Mesothelial cell of epicardium (in vitro differentiated cells): Measurements from ENCODE around the gene NDUFS8. TPM values are rescaled to one million over a fixed set of nuclear protein-coding genes. Genes with fewer than 3 reads are reported as not detected.

Experiments used
- DNase-seq, 2 experiments: peaks; one replicate each; pipeline ENCODE4 v3.0.0; 2021; ENCODE audit warnings: low spot score in 2 of 2; ENCODE audit not compliant: unreplicated experiment in 2 of 2
- H3K27ac Mint-ChIP-seq: 2 replicates; pipeline ENCODE4 v1.8.0; 2021; ENCODE audit warnings: mixed read lengths
- H3K27me3 Mint-ChIP-seq: 2 replicates; pipeline ENCODE4 v1.8.0; 2021; ENCODE audit warnings: low read depth, mixed read lengths
- H3K36me3 Mint-ChIP-seq: 2 replicates; pipeline ENCODE4 v1.8.0; 2021; ENCODE audit warnings: mixed read lengths
- H3K4me1 Mint-ChIP-seq: 2 replicates; pipeline ENCODE4 v1.8.0; 2021; ENCODE audit warnings: mixed read lengths
- H3K4me3 Mint-ChIP-seq: 2 replicates; pipeline ENCODE4 v1.8.0; 2021; ENCODE audit warnings: mild to moderate bottlenecking, moderate library complexity, mixed read lengths
- H3K9me3 Mint-ChIP-seq: 2 replicates; pipeline ENCODE4 v1.8.0; 2021; ENCODE audit warnings: mixed read lengths
- CTCF ChIP-seq: fragments of 200-600 bp; sonication (generic); IDR thresholded peaks from one replicate; pipeline ENCODE4 v1.5.0; 2021; ENCODE audit warnings: antibody characterized with exemption; ENCODE audit not compliant: unreplicated experiment
- total RNA-seq: library from RNA; stranded (reverse); gene quantifications from 3 replicates; pipeline ENCODE4 v1.2.1, GENCODE V29; 2021

Gene NDUFS8
- total RNA-seq, 1 donor from 2014 or later, result 132 TPM

- Mint-ChIP-seq H3K27me3 (no peaks in the 10 kb centered on the region), H3K27ac (no peak overlapping the region)
- no peak for DNase-seq
These were observed 5.4 kb upstream of the NDUFS8 start for GRCh38 chr11:68025047-68025446.

GRCh38 chr11:68026391-68027105, 3.9 kb upstream of the NDUFS8 start:
- Mint-ChIP-seq H3K36me3 (peaks cover 25% of the 10 kb centered on the region), H3K9me3 (peaks cover 18% of the 10 kb centered on the region), H3K4me1 (peaks cover 23% of the 10 kb centered on the region), H3K27ac (no peak overlapping the region), H3K27me3 (no peaks in the 10 kb centered on the region), H3K4me3 (no peak overlapping the region)
- no peak for DNase-seq
- no peak for TF ChIP-seq CTCF

More at GRCh38 chr11:68025047-68025446, 5.4 kb upstream of the NDUFS8 start:
- Mint-ChIP-seq H3K9me3 (peaks cover 18% of the 10 kb centered on the region), H3K4me3 (no peak overlapping the region), H3K36me3 (peaks cover 25% of the 10 kb centered on the region), H3K4me1 (peaks cover 24% of the 10 kb centered on the region)
- no peak for TF ChIP-seq CTCF

GRCh38 chr11:68027667-68028066, 2.8 kb upstream of the NDUFS8 start:
- H3K4me1 Mint-ChIP-seq, result peaks cover 26% of the 10 kb centered on the region
- H3K27ac Mint-ChIP-seq, result no peak overlapping the region
- no peak overlapping the region for H3K4me3 Mint-ChIP-seq
- peaks cover 18% of the 10 kb centered on the region for H3K9me3 Mint-ChIP-seq
- H3K27me3 Mint-ChIP-seq, result no peaks in the 10 kb centered on the region
- no peak for DNase-seq
- H3K36me3 Mint-ChIP-seq, result peaks cover 25% of the 10 kb centered on the region
- no peak for TF ChIP-seq CTCF

GRCh38 chr11:68028802-68029545, 1.5 kb upstream of the NDUFS8 start:
- peak overlapping the region; percentile 64 for H3K27ac Mint-ChIP-seq
- no peaks in the 10 kb centered on the region for H3K27me3 Mint-ChIP-seq

GRCh38 chr11:68031144-68031464, 623 bp downstream of the NDUFS8 start:
- H3K36me3 Mint-ChIP-seq, result peaks cover 7% of the 10 kb centered on the region
- H3K27me3 Mint-ChIP-seq, result no peaks in the 10 kb centered on the region
- H3K4me1 Mint-ChIP-seq, result peaks cover 26% of the 10 kb centered on the region
- no peaks in the 10 kb centered on the region for H3K9me3 Mint-ChIP-seq
- H3K27ac Mint-ChIP-seq, result peak overlapping the region; percentile 93
- DNase-seq, result no peak
- peak overlapping the region; percentile 92 for H3K4me3 Mint-ChIP-seq
- no peak for TF ChIP-seq CTCF

More at GRCh38 chr11:68028802-68029545, 1.5 kb upstream of the NDUFS8 start:
- no peak for DNase-seq
- Mint-ChIP-seq H3K4me1 (peaks cover 26% of the 10 kb centered on the region), H3K36me3 (peaks cover 26% of the 10 kb centered on the region), H3K4me3 (peak overlapping the region; percentile 92), H3K9me3 (peaks cover 17% of the 10 kb centered on the region)
- no peak for TF ChIP-seq CTCF
